K562 (cell line): Measurements from ENCODE around the gene ACRV1. TPM values are rescaled to one million over a fixed set of nuclear protein-coding genes. Genes with fewer than 3 reads are reported as not detected.
A peak's percentile ranks its signal among the peaks of the same experiment; 100 is the strongest.

ENCODE experiments used
- ATF1 ChIP-seq, 2 experiments: fragments of 450-650 bp in 1 of 2; IDR thresholded peaks; 2 replicates each; pipeline ENCODE4 v1.6.1; 2016; ENCODE audit warnings: missing compliant biosample characterization in 1 of 2, missing genetic modification characterization in 1 of 2
- CEBPG ChIP-seq, 3 experiments: fragments of 200-800 bp in 1 of 3; sonication (Bioruptor generic) in 1 of 3; sonication (generic) in 1 of 3; formaldehyde crosslinking in 1 of 3; IDR thresholded peaks in 2 of 3; conservative IDR thresholded peaks in 1 of 3; 2 replicates each; pipeline versions ENCODE4 v1.6.1 to v1.8.0; 2016 to 2022; ENCODE audit warnings: missing compliant biosample characterization in 2 of 3, missing genetic modification characterization in 2 of 3, mild to moderate bottlenecking in 1 of 3, missing genetic modification reagents in 1 of 3
- COPS2 ChIP-seq: fragments of 450-650 bp; conservative IDR thresholded peaks from 2 replicates; pipeline ENCODE4 v1.6.1; 2016; ENCODE audit warnings: mild to moderate bottlenecking, moderate library complexity
- HMG20A ChIP-seq: fragments of 450-650 bp; formaldehyde crosslinking; conservative IDR thresholded peaks from 2 replicates; pipeline ENCODE4 v1.4.0; 2020; ENCODE audit warnings: mild to moderate bottlenecking, mixed read lengths
- NFE2L1 ChIP-seq: fragments of 450-650 bp; IDR thresholded peaks from 2 replicates; pipeline ENCODE4 v1.6.1; 2016; ENCODE audit warnings: missing genetic modification characterization, low read depth, mild to moderate bottlenecking, missing compliant biosample characterization, moderate library complexity, borderline replicate concordance
- RBBP5 ChIP-seq: fragments of 200-600 bp; sonication (generic); IDR thresholded peaks from 2 replicates; pipeline ENCODE4 v1.6.1; 2012; ENCODE audit warnings: borderline replicate concordance, mild to moderate bottlenecking, low read length, control low read depth, inconsistent platforms; ENCODE audit not compliant: insufficient read depth, poor library complexity, severe bottlenecking
- TEAD1 ChIP-seq, 2 experiments: fragments of 450-650 bp in 1 of 2; sonication (generic) in 1 of 2; formaldehyde crosslinking; IDR thresholded peaks; 2 replicates each; pipeline versions ENCODE4 v1.4.0 to v1.8.0; 2020 to 2022; ENCODE audit warnings: mild to moderate bottlenecking in 2 of 2, missing genetic modification reagents in 1 of 2
- WHSC1 ChIP-seq: IDR thresholded peaks from one replicate; pipeline ENCODE4 v1.6.1; 2012; ENCODE audit warnings: low read length, control low read depth, inconsistent platforms
- YBX1 ChIP-seq: fragments of 450-650 bp; IDR thresholded peaks from 2 replicates; pipeline ENCODE4 v1.7.1; 2016; ENCODE audit warnings: mild to moderate bottlenecking
- ZBED1 ChIP-seq: IDR thresholded peaks from 2 replicates; pipeline ENCODE4 v1.6.1; 2014
- ZBTB8A ChIP-seq: fragments of 450-650 bp; IDR thresholded peaks from 2 replicates; pipeline ENCODE4 v1.6.1; 2018; ENCODE audit warnings: mild to moderate bottlenecking, moderate library complexity; ENCODE audit not compliant: partially characterized antibody
- ZNF143 ChIP-seq: sonication (generic); formaldehyde crosslinking; IDR thresholded peaks from 2 replicates; pipeline ENCODE4 v1.9.0; 2022; ENCODE audit warnings: mild to moderate bottlenecking, missing genetic modification reagents
- ZNF232 ChIP-seq: sonication (generic); formaldehyde crosslinking; IDR thresholded peaks from 2 replicates; pipeline ENCODE4 v1.8.0; 2022; ENCODE audit warnings: mild to moderate bottlenecking, missing genetic modification reagents
- ZNF316 ChIP-seq: fragments of 450-650 bp; IDR thresholded peaks from 2 replicates; pipeline ENCODE4 v1.6.1; 2016
- ZNF445 ChIP-seq: fragments of 250-450 bp; sonication (Bioruptor Pico); IDR thresholded peaks from 2 replicates; pipeline ENCODE4 v1.4.0; 2020; ENCODE audit warnings: low read depth, mild to moderate bottlenecking, moderate library complexity
- polyA plus RNA-seq, 8 experiments: library from polyadenylated mRNA; depleted of rRNA in 4 of 8; stranded (reverse) in 5 of 8; unstranded in 3 of 8; fragments of >200 nt; fragmentation: Nextera tagmentation in 2 of 8; fragmentation: Illumina TruSeq in 1 of 8; extraction: Ambion mirVana in 2 of 8; extraction: Trizol in 1 of 8; gene quantifications; 2 replicates each; pipeline versions ENCODE4 v1.2.1 to v1.2.3, GENCODE V29; 2011 to 2014; ENCODE audit warnings: inconsistent platforms in 1 of 8, missing spikeins in 1 of 8
- total RNA-seq, 7 experiments: library from RNA; depleted of rRNA in 6 of 7; stranded (reverse); fragments of >200 nt in 6 of 7; fragmentation: Illumina TruSeq in 2 of 7; extraction: Trizol in 2 of 7; gene quantifications; 2 replicates each; pipeline versions ENCODE4 v1.2.1 to v1.2.3, GENCODE V29; 2011 to 2021; ENCODE audit warnings: low replicate concordance in 1 of 7
- TF ChIP-seq, protein P1 (sequence below): fragments of 200-800 bp; sonication (Bioruptor generic); IDR thresholded peaks from 2 replicates; pipeline ENCODE4 v1.6.1; 2016; ENCODE audit warnings: missing genetic modification characterization, missing compliant biosample characterization
- TF ChIP-seq, protein P2 (sequence below): fragments of 250-450 bp; sonication (Bioruptor Pico); IDR thresholded peaks from 2 replicates; pipeline ENCODE4 v1.4.0; 2020
- TF ChIP-seq, protein P3 (sequence below): fragments of 150-350 bp; conservative IDR thresholded peaks from 2 replicates; pipeline ENCODE4 v1.6.1; 2014; ENCODE audit warnings: low read length

Gene ACRV1
- total and polyA plus RNA-seq, 9 of the 15 experiments (the other 6 are each of a cell fraction or from before 2014, with no cell fraction given) = 0.22 to 0.25 TPM; not detected in 7

DNA sequence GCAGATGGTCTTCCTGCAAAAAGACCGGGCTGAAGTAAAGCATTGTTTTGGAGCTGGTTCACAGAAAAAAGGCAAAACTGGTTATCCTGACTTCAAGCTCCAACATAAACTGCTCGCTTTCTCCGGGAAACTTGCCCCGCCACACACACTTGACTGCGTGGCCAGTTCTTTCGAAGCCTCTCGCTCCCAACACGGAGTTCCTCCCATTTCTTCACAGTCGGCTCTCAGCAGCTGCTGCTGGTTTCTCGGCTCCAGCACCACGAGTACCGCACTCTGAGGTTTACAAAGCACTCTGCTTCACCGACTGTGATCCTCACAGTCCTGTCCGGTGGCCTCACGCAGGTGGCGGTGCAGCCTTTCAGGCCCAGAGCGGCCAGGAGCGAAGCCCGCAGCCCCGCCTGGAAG is 55.4 kb downstream of the ACRV1 start (continued):
- TF ChIP-seq, protein P1, sequence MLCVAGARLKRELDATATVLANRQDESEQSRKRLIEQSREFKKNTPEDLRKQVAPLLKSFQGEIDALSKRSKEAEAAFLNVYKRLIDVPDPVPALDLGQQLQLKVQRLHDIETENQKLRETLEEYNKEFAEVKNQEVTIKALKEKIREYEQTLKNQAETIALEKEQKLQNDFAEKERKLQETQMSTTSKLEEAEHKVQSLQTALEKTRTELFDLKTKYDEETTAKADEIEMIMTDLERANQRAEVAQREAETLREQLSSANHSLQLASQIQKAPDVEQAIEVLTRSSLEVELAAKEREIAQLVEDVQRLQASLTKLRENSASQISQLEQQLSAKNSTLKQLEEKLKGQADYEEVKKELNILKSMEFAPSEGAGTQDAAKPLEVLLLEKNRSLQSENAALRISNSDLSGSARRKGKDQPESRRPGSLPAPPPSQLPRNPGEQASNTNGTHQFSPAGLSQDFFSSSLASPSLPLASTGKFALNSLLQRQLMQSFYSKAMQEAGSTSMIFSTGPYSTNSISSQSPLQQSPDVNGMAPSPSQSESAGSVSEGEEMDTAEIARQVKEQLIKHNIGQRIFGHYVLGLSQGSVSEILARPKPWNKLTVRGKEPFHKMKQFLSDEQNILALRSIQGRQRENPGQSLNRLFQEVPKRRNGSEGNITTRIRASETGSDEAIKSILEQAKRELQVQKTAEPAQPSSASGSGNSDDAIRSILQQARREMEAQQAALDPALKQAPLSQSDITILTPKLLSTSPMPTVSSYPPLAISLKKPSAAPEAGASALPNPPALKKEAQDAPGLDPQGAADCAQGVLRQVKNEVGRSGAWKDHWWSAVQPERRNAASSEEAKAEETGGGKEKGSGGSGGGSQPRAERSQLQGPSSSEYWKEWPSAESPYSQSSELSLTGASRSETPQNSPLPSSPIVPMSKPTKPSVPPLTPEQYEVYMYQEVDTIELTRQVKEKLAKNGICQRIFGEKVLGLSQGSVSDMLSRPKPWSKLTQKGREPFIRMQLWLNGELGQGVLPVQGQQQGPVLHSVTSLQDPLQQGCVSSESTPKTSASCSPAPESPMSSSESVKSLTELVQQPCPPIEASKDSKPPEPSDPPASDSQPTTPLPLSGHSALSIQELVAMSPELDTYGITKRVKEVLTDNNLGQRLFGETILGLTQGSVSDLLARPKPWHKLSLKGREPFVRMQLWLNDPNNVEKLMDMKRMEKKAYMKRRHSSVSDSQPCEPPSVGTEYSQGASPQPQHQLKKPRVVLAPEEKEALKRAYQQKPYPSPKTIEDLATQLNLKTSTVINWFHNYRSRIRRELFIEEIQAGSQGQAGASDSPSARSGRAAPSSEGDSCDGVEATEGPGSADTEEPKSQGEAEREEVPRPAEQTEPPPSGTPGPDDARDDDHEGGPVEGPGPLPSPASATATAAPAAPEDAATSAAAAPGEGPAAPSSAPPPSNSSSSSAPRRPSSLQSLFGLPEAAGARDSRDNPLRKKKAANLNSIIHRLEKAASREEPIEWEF (CRISPR knock-in tag) = no peak
- TF ChIP-seq ATF1 (CRISPR knock-in tag; IDR thresholded peaks at IDR 0.05) (no peak), ATF1 (tag; IDR thresholded peaks at IDR 0.05) (no peak), ZNF143 (CRISPR knock-in tag) (no peak), ZNF316 (no peak), CEBPG (CRISPR knock-in tag; IDR thresholded peaks at IDR 0.05) (no peak), CEBPG (tag; conservative IDR thresholded peaks at IDR 0.05 in 1 of 2, IDR thresholded peaks at IDR 0.05 in 1 of 2) (0 out of 4 replicates have a peak, but pooled peaks of 1 of the 2 experiments have one; percentile 16), COPS2 (no peak), ZBTB8A (no peak), WHSC1 (no peak), ZBED1 (no peak), ZNF232 (CRISPR knock-in tag) (no peak; the same call in 1 of the 2 replicates), RBBP5 (no peak), YBX1 (no peak), NFE2L1 (tag) (no peak), ZNF445 (CRISPR knock-in tag) (0 out of 2 replicates have a peak, but pooled peaks have one; percentile 25), HMG20A (no peak), TEAD1 (CRISPR knock-in tag; IDR thresholded peaks at IDR 0.05) (no peak)
- TF ChIP-seq, protein P2, sequence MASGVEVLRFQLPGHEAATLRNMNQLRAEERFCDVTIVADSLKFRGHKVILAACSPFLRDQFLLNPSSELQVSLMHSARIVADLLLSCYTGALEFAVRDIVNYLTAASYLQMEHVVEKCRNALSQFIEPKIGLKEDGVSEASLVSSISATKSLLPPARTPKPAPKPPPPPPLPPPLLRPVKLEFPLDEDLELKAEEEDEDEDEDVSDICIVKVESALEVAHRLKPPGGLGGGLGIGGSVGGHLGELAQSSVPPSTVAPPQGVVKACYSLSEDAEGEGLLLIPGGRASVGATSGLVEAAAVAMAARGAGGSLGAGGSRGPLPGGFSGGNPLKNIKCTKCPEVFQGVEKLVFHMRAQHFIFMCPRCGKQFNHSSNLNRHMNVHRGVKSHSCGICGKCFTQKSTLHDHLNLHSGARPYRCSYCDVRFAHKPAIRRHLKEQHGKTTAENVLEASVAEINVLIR (CRISPR knock-in tag) = no peak
- TF ChIP-seq, protein P3, sequence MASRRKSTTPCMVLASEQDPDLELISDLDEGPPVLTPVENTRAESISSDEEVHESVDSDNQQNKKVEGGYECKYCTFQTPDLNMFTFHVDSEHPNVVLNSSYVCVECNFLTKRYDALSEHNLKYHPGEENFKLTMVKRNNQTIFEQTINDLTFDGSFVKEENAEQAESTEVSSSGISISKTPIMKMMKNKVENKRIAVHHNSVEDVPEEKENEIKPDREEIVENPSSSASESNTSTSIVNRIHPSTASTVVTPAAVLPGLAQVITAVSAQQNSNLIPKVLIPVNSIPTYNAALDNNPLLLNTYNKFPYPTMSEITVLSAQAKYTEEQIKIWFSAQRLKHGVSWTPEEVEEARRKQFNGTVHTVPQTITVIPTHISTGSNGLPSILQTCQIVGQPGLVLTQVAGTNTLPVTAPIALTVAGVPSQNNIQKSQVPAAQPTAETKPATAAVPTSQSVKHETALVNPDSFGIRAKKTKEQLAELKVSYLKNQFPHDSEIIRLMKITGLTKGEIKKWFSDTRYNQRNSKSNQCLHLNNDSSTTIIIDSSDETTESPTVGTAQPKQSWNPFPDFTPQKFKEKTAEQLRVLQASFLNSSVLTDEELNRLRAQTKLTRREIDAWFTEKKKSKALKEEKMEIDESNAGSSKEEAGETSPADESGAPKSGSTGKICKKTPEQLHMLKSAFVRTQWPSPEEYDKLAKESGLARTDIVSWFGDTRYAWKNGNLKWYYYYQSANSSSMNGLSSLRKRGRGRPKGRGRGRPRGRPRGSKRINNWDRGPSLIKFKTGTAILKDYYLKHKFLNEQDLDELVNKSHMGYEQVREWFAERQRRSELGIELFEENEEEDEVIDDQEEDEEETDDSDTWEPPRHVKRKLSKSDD = no peak
